MCF 10A (cell line): ENCODE measurements around the gene CLNK. TPM values are rescaled to one million over a fixed set of nuclear protein-coding genes. Genes with fewer than 3 reads are reported as not detected.
A peak's percentile ranks its signal among the peaks of the same experiment; 100 is the strongest.

Source experiments
- BruUV-seq: library from RNA; stranded (reverse); fragments of 400-500 nt; replicated peaks from 2 replicates; lab custom pipeline; 2021; lab: Mats Ljungman, UMichigan
- CTCF ChIA-PET: fragments of 300-600 bp; sonication (Branson Sonifier 250); formaldehyde crosslinking; extraction: SDS; loops from one replicate; lab custom pipeline; 2021; ENCODE audit warnings: antibody characterized with exemption, inconsistent platforms; lab: Yijun Ruan, JAX
- POLR2A ChIA-PET: fragments of 300-600, 350-650 bp; sonication (Branson Sonifier 250); formaldehyde crosslinking; extraction: SDS; loops from one replicate; lab custom pipeline; 2020; ENCODE audit warnings: antibody characterized with exemption, inconsistent platforms; lab: Yijun Ruan, JAX
- DNase-seq: peaks from one replicate; pipeline ENCODE4 v3.0.0-alpha.2; 2018; ENCODE audit not compliant: unreplicated experiment
- H3K27ac Mint-ChIP-seq: one replicate; pipeline ENCODE4 v1.8.0; 2022; ENCODE audit warnings: mild to moderate bottlenecking, low read depth, mixed read lengths; ENCODE audit not compliant: unreplicated experiment
- H3K27me3 Mint-ChIP-seq: one replicate; pipeline ENCODE4 v1.8.0; 2022; ENCODE audit warnings: mixed read lengths; ENCODE audit not compliant: insufficient read depth, unreplicated experiment
- H3K36me3 Mint-ChIP-seq: one replicate; pipeline ENCODE4 v1.8.0; 2022; ENCODE audit warnings: mild to moderate bottlenecking, moderate library complexity, mixed read lengths; ENCODE audit not compliant: insufficient read depth, unreplicated experiment
- H3K4me1 Mint-ChIP-seq: one replicate; pipeline ENCODE4 v1.8.0; 2022; ENCODE audit warnings: mixed read lengths; ENCODE audit not compliant: insufficient read depth, unreplicated experiment
- H3K4me3 Mint-ChIP-seq: one replicate; pipeline ENCODE4 v1.8.0; 2022; ENCODE audit warnings: mild to moderate bottlenecking, moderate library complexity, mixed read lengths; ENCODE audit not compliant: unreplicated experiment
- H3K9me3 Mint-ChIP-seq: one replicate; pipeline ENCODE4 v1.8.0; 2022; ENCODE audit warnings: mixed read lengths; ENCODE audit not compliant: unreplicated experiment
- intact Hi-C: fragments of 100-400 bp; cut with micrococcal nuclease; formaldehyde crosslinking; loops from 2 replicates; pipeline ENCODE4 v1.14.1; 2022
- total RNA-seq: library from RNA; stranded (reverse); gene quantifications from 2 replicates; pipeline ENCODE4 v1.2.3, GENCODE V29; 2022
- TF ChIP-seq, protein P1 (sequence below): fragments of 200-600 bp; IDR thresholded peaks from one replicate; pipeline ENCODE4 v1.8.0; 2022; ENCODE audit warnings: antibody characterized with exemption, mild to moderate bottlenecking; ENCODE audit not compliant: unreplicated experiment

The CLNK gene
- total RNA-seq, 1 experiment from 2014 or later: not detected

DNA sequence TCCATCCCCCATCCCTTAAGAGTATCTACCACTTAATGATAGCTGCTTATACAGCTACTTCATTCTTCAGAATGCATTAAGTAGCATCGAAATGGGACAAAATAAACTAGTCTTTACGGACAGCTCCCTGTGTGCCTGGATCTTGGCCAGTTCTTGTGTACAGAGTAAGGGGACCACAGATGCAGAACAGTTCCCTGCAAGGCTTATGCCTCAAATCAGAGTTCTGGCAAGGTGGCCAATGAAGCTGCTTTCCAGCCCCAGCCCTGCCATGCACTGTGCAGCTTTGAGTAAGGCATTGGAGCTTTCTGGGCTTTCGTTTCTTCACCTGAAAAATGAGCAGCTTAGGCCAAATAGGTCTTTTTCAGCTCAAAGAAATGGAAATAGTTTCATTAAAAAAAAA, 14.2 kb downstream of the CLNK start:
- Mint-ChIP-seq H3K9me3 (peaks cover 9% of the 10 kb centered on the region), H3K27me3 (no peaks in the 10 kb centered on the region), H3K4me3 (no peak overlapping the region), H3K36me3 (no peaks in the 10 kb centered on the region), H3K27ac (no peak overlapping the region), H3K4me1 (no peaks in the 10 kb centered on the region)
- intact Hi-C loops: no loop called here
- TF ChIP-seq, protein P1, sequence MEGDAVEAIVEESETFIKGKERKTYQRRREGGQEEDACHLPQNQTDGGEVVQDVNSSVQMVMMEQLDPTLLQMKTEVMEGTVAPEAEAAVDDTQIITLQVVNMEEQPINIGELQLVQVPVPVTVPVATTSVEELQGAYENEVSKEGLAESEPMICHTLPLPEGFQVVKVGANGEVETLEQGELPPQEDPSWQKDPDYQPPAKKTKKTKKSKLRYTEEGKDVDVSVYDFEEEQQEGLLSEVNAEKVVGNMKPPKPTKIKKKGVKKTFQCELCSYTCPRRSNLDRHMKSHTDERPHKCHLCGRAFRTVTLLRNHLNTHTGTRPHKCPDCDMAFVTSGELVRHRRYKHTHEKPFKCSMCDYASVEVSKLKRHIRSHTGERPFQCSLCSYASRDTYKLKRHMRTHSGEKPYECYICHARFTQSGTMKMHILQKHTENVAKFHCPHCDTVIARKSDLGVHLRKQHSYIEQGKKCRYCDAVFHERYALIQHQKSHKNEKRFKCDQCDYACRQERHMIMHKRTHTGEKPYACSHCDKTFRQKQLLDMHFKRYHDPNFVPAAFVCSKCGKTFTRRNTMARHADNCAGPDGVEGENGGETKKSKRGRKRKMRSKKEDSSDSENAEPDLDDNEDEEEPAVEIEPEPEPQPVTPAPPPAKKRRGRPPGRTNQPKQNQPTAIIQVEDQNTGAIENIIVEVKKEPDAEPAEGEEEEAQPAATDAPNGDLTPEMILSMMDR: no peak
- no peak for DNase-seq
- no TSS peak for BruUV-seq
- ChIA-PET POLR2A (no interaction called here), CTCF (no interaction called here)

- H3K27me3 Mint-ChIP-seq: no peaks in the 10 kb centered on the region
- H3K4me3 Mint-ChIP-seq: no peak overlapping the region
- H3K27ac Mint-ChIP-seq: no peak overlapping the region
- ChIA-PET CTCF (no interaction called here), POLR2A (no interaction called here)
- H3K4me1 Mint-ChIP-seq: no peaks in the 10 kb centered on the region
- DNase-seq: no peak
- no TSS peak for BruUV-seq
- no peaks in the 10 kb centered on the region for H3K36me3 Mint-ChIP-seq
- TF ChIP-seq, protein P1: no peak
- H3K9me3 Mint-ChIP-seq: peaks cover 7% of the 10 kb centered on the region
- intact Hi-C loops: no loop called here
Observed at GRCh38 chr4:10667701-10668326, 16.8 kb downstream of the CLNK start.

DNA sequence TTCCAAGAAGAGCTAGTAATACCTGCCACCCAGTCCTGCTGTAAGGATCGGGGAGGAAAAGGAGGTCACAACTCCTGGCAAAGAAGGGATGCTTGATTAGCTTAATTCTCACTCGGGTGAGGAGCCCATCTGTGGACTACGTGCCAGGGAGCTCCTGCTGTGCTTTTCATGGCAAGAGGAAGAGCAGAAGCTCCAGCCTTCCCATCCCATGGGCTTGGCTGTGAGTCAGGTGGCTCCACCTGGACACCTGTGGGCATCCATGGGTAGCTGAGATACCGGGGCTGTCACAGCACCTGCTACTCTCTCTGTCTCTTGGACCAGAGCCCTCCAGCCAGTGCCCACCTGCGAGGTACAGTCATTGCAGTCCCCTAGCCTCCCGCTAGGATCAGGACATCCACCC, 18.0 kb downstream of the CLNK start:
- BruUV-seq: no TSS peak
- H3K27me3 Mint-ChIP-seq: no peaks in the 10 kb centered on the region
- DNase-seq: no peak
- no peak overlapping the region for H3K27ac Mint-ChIP-seq
- ChIA-PET CTCF (no interaction called here), POLR2A (no interaction called here)
- H3K36me3 Mint-ChIP-seq: no peaks in the 10 kb centered on the region
- intact Hi-C loops: no loop called here
- peaks cover 7% of the 10 kb centered on the region for H3K9me3 Mint-ChIP-seq
- H3K4me3 Mint-ChIP-seq: no peak overlapping the region
- TF ChIP-seq, protein P1: no peak
- no peaks in the 10 kb centered on the region for H3K4me1 Mint-ChIP-seq

DNA sequence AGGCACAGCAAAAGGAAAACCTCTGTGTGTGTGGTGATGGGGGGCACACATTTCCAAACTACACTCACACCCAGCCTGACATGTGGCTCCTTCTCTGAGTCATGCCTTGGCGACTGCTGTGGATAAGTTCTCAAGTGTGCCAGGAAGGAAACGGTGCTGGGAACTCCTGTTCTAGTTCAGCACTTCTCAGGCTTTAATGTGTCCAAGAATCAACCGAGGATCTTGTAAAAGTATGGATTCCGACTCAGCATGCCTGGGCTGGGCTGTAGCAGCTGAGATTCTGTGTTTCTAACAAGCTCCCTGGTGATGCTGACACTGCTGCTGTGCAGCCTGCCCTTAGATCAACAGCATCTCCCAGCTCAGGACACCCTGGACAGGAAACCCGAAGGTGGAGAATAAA, 20.2 kb downstream of the CLNK start:
- TF ChIP-seq, protein P1: no peak
- H3K36me3 Mint-ChIP-seq: no peaks in the 10 kb centered on the region
- no peak overlapping the region for H3K4me3 Mint-ChIP-seq
- peaks cover 7% of the 10 kb centered on the region for H3K9me3 Mint-ChIP-seq
- ChIA-PET POLR2A (no interaction called here), CTCF (interaction anchor here (0.6 kb wide), 1 partner anchor 80 kb away, joined by 3 read pairs; no protein-coding TSS in a partner anchor)
- BruUV-seq: no TSS peak
- H3K4me1 Mint-ChIP-seq: no peaks in the 10 kb centered on the region
- DNase-seq: peak; percentile 73
- intact Hi-C loops: no loop called here
- H3K27me3 Mint-ChIP-seq: no peaks in the 10 kb centered on the region
- H3K27ac Mint-ChIP-seq: no peak overlapping the region
